Upper lobe of right lung (tissue), 1 donor: ENCODE measurements around the gene ATP6V1D. TPM values are rescaled to one million over a fixed set of nuclear protein-coding genes. Genes with fewer than 3 reads are reported as not detected.

Experiments used
- ATAC-seq: fragments of 200-7000 bp; cut with Tn5 transposase; one replicate; pipeline ENCODE4 v1.9.1; 2020; ENCODE audit warnings: mild to moderate bottlenecking, moderate library complexity
- DNase-seq: peaks from one replicate; pipeline ENCODE4 v3.0.0-alpha.2; 2020
- H3K27ac ChIP-seq: fragments of 200-600 bp; one replicate; pipeline ENCODE4 v1.8.0; 2022
- H3K27me3 ChIP-seq: fragments of 200-600 bp; one replicate; pipeline ENCODE4 v1.8.0; 2022; ENCODE audit warnings: mild to moderate bottlenecking
- H3K36me3 ChIP-seq: fragments of 200-600 bp; one replicate; pipeline ENCODE4 v1.8.0; 2022
- H3K4me1 ChIP-seq: fragments of 200-600 bp; one replicate; pipeline ENCODE4 v1.8.0; 2022
- H3K4me3 ChIP-seq: fragments of 200-600 bp; one replicate; pipeline ENCODE4 v1.8.0; 2022; ENCODE audit warnings: mild to moderate bottlenecking
- H3K9me3 ChIP-seq: fragments of 200-600 bp; one replicate; pipeline ENCODE4 v1.8.0; 2022
- intact Hi-C: fragments of 100-400 bp; cut with DNase I; formaldehyde crosslinking; loops from one replicate; pipeline ENCODE4 v1.11.0; 2022
- total RNA-seq: library from RNA; stranded (reverse); fragmentation: NEBNext Ultra II Directional; extraction: Animal tissue kit (Norgen Biotek cat#: 25700); gene quantifications from one replicate; pipeline ENCODE4 v1.2.1, GENCODE V29; 2021
- TF ChIP-seq, protein P1 (sequence below): fragments of 200-600 bp; IDR thresholded peaks from one replicate; pipeline ENCODE4 v1.8.0; 2022; ENCODE audit warnings: antibody characterized with exemption
- donor health status: DM: no; HTN: yes; CAD: no; lungs with severe emphysema.

ATP6V1D gene
- total RNA-seq, 1 donor from 2014 or later, result 67.8 TPM

DNA sequence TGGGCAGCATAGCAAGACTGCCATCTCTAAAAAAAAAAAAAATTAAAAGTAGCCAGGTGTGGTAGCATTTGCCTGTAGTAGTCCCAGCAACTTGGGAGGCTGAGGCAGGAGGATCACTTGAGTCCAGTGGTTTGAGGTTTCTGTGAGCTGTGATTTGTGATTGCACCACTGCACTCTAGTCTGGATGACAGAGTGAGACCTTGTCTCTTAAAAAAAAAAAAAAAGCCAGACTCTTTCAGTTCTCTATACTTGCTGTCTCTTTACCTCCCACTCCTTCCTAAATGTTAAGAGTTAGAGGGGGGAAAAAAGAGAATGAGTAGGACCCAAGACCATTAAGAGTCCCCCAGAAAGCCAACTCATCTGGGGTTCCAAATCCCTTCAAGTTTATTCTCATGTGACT is 18.3 kb upstream of the ATP6V1D start:
- no peak for DNase-seq
- intact Hi-C loops, result no loop called here
- no peak overlapping the region for H3K4me3 ChIP-seq
- H3K4me1 ChIP-seq, result no peaks in the 10 kb centered on the region
- TF ChIP-seq, protein P1, sequence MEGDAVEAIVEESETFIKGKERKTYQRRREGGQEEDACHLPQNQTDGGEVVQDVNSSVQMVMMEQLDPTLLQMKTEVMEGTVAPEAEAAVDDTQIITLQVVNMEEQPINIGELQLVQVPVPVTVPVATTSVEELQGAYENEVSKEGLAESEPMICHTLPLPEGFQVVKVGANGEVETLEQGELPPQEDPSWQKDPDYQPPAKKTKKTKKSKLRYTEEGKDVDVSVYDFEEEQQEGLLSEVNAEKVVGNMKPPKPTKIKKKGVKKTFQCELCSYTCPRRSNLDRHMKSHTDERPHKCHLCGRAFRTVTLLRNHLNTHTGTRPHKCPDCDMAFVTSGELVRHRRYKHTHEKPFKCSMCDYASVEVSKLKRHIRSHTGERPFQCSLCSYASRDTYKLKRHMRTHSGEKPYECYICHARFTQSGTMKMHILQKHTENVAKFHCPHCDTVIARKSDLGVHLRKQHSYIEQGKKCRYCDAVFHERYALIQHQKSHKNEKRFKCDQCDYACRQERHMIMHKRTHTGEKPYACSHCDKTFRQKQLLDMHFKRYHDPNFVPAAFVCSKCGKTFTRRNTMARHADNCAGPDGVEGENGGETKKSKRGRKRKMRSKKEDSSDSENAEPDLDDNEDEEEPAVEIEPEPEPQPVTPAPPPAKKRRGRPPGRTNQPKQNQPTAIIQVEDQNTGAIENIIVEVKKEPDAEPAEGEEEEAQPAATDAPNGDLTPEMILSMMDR, result no peak
- no peaks in the 10 kb centered on the region for H3K27me3 ChIP-seq
- H3K9me3 ChIP-seq, result no peaks in the 10 kb centered on the region
- no peak overlapping the region for H3K27ac ChIP-seq
- no peak for ATAC-seq
- peaks cover 93% of the 10 kb centered on the region for H3K36me3 ChIP-seq

DNA sequence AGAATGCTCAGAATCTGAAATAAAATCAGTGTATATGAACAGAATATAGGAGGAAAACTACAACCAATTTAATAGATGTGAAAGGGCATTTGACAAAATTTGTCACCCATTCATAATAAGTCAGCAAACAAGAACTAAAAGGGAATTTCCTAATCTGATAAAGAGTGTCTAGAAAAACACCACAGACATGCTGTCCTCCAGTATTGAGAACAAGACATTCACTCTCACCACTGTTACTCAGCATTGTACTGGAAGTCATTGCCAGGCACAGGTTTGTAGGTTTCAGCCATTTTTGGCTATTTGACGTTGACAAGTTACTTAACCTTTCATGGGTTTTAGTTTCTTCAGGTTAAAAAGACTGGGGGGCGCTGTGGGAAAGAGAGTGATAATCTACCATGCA is 13.7 kb upstream of the ATP6V1D start:
- no peak for DNase-seq
- peaks cover 94% of the 10 kb centered on the region for H3K36me3 ChIP-seq
- H3K4me3 ChIP-seq, result no peak overlapping the region
- intact Hi-C loops, result no loop called here
- H3K9me3 ChIP-seq, result no peaks in the 10 kb centered on the region
- TF ChIP-seq, protein P1, result no peak
- no peak overlapping the region for H3K27ac ChIP-seq
- H3K4me1 ChIP-seq, result no peaks in the 10 kb centered on the region
- no peaks in the 10 kb centered on the region for H3K27me3 ChIP-seq
- ATAC-seq, result no peak

DNA sequence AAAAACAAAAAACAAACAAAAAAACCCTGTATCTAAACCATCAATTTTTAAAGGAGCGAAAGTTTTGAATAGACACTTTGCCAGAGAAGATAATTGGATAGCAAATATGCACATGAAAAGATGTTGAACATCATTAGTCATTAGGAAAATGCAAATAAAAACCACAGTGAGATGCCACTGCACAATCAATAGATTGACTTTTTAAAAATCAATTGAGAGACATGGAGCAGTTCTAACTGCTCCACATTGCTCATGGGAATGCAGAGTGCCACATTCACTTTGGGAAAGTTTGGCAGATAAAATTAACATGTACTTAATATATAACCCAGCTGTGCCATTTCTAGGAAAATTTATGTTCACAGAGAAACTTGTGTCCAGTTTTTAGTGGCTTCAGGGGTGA is 13.2 kb upstream of the ATP6V1D start:
- H3K4me1 ChIP-seq, result no peaks in the 10 kb centered on the region
- DNase-seq (no peak), ATAC-seq (no peak)
- TF ChIP-seq, protein P1, result no peak
- H3K9me3 ChIP-seq, result no peaks in the 10 kb centered on the region
- peaks cover 94% of the 10 kb centered on the region for H3K36me3 ChIP-seq
- H3K4me3 ChIP-seq, result no peak overlapping the region
- intact Hi-C loops, result no loop called here
- no peak overlapping the region for H3K27ac ChIP-seq
- no peaks in the 10 kb centered on the region for H3K27me3 ChIP-seq

DNA sequence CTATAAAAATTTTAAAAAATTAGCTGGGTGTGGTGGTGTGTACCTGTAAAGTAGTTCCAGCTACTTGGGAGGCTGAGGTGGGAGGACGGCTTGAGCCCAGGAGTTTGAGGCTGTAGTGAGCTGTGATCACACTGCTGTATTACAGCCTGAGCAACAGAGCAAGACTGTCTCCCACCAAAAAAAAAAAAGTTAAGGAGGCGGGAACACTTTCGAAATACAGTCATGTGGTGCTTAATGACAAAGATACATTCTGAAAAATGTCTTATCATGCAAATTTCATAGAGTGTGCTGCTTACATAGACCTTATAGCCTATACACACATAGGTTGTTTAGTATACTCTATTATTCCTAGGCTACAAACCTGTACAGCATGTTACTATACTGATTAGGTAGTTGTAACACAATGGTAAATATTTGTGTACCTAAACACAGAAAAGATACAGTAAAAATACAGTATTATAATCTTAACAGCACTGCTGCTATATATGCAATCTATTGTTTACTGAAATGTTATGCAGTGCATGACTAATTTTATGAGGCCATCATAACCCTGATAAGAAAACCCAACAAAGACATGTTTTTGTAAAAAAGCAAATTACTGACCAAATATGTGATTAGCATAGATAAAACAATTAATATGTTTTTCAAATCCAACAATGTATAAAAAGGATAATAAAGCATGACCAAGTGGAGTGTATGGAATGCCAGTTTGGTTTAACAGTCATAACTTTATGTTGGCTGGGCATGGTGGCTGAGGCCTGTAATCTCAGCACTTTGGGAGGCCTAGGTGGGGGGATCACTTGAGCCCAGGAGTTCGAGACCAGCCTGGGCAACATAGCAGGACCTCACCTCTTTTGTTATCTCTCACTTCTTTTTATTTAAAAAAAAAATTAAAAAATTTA is 11.9 kb upstream of the ATP6V1D start:
- peaks cover 94% of the 10 kb centered on the region for H3K36me3 ChIP-seq
- ATAC-seq, result no peak
- H3K4me3 ChIP-seq, result no peak overlapping the region
- H3K9me3 ChIP-seq, result no peaks in the 10 kb centered on the region
- H3K27me3 ChIP-seq, result no peaks in the 10 kb centered on the region
- H3K27ac ChIP-seq, result no peak overlapping the region
- no peaks in the 10 kb centered on the region for H3K4me1 ChIP-seq
- no peak for DNase-seq
- intact Hi-C loops, result no loop called here
- TF ChIP-seq, protein P1, result no peak

DNA sequence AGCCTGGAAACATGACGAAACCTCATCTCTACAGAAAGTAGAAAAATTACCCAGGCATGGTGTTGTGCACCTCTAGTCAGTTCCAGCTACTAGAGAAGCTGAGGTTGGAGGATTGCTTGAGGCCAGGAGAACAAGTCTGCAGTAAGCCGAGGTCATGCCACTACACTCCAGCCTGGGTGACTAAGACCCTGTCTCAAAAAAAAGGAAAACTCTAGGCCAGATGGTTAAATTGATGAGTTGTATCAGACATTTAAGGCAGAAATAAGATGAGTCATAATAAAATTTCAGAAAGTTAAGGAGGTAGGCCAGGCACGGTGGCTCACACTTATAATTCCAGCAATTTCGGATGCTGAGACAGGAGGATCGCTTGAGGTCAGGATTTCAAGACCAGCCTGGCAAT is 11.2 kb upstream of the ATP6V1D start:
- DNase-seq, result no peak
- no peak for ATAC-seq
- no peaks in the 10 kb centered on the region for H3K27me3 ChIP-seq
- H3K36me3 ChIP-seq, result peaks cover 94% of the 10 kb centered on the region
- no peak overlapping the region for H3K4me3 ChIP-seq
- no peak overlapping the region for H3K27ac ChIP-seq
- intact Hi-C loops, result no loop called here
- TF ChIP-seq, protein P1, result no peak
- H3K4me1 ChIP-seq, result no peaks in the 10 kb centered on the region
- H3K9me3 ChIP-seq, result no peaks in the 10 kb centered on the region
